SK-N-MC (cell line): Measurements from ENCODE around the gene KBTBD6.

Experiments
- EZH2 ChIP-seq: fragments of 200-600 bp; sonication (generic); IDR thresholded peaks from one replicate; pipeline ENCODE4 v1.6.1; 2017; ENCODE audit warnings: antibody characterized with exemption
- FOXP2 ChIP-seq: optimal IDR thresholded peaks from 2 replicates; pipeline ENCODE3; 2011; ENCODE audit warnings: mild to moderate bottlenecking, moderate library complexity; ENCODE audit not compliant: insufficient read depth; ENCODE audit errors: extremely low read length, control extremely low read depth
- POLR2AphosphoS5 ChIP-seq: IDR thresholded peaks from 2 replicates; pipeline ENCODE4 v1.6.1; 2012; ENCODE audit warnings: mild to moderate bottlenecking, low read depth, low read length, borderline replicate concordance

DNA sequence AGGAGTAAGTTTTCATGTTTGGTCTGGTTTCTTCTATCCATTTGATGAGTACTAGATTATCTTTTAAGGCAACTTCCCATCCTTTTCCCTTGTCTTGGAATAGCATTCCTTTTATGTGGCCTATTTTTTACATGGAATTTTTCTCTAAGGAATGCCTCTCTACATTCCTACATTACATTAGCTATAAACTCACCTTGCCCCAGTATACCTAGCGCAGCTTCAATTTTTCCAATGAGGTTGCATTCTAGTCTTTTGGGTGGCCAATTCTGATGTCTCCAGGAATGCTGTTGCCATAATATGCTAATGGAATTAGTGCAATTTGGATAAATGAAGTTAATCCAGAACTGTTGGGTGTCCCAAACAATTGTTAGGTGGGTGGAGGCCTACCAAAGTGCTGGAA is 33.8 kb downstream of the KBTBD6 start:
- TF ChIP-seq POLR2AphosphoS5, result no peak
- TF ChIP-seq EZH2, result no peak
- TF ChIP-seq FOXP2, result no peak
